ENCODE data around the gene RFX7.

The RFX7 gene

DNA sequence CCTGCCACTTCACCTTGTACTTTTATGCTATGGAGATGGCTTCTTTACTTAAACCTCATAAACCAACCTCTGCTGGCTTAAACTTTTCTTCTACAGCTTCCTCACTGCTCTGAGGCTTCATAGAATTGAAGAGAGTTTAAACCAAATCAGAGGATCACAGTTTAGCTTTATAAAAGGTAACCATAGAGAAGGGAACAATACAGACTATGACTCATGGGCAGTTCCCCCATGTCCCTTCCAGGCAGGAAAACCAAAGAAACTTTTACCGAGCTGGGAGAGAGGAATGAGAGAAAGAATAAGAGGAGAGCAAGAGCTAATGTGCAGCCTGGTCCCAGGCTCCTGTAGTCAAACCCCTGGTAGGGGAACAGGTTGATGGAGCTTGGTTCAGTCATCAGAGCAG lies 196.3 kb downstream of the RFX7 start:
- no peak for DNase-seq

DNA sequence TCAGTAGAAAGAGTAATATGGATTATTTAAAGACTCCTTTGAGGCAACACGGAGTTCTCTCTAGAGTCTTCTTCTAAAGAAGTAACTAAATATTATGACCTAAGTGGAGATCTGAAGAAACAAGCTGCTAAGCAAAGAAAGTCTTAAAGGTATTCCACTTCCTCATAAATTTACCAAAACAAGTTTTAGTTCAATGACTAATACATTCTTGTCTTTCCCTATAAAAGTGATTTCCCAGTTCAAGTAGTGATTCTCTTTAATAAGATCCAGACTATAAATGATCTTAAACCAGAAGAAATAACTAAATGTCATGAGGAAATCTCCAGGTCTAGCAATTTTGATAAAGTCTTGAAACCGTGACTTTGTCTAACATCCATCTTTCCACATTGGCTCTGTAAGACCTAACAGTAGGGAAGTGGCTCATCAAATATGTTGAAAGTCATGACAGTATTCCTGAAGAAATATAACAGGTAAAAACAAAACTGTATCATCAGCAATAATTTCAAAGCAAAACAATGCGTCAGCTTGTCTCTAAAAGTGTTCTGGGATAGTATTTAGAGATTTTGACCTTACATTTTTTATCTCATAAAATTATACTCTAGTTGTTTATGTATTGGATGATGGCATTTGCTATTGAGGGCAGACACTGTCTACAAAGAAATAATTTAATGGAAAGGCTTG lies 198.5 kb downstream of the RFX7 start:
- no peak for DNase-seq

DNA sequence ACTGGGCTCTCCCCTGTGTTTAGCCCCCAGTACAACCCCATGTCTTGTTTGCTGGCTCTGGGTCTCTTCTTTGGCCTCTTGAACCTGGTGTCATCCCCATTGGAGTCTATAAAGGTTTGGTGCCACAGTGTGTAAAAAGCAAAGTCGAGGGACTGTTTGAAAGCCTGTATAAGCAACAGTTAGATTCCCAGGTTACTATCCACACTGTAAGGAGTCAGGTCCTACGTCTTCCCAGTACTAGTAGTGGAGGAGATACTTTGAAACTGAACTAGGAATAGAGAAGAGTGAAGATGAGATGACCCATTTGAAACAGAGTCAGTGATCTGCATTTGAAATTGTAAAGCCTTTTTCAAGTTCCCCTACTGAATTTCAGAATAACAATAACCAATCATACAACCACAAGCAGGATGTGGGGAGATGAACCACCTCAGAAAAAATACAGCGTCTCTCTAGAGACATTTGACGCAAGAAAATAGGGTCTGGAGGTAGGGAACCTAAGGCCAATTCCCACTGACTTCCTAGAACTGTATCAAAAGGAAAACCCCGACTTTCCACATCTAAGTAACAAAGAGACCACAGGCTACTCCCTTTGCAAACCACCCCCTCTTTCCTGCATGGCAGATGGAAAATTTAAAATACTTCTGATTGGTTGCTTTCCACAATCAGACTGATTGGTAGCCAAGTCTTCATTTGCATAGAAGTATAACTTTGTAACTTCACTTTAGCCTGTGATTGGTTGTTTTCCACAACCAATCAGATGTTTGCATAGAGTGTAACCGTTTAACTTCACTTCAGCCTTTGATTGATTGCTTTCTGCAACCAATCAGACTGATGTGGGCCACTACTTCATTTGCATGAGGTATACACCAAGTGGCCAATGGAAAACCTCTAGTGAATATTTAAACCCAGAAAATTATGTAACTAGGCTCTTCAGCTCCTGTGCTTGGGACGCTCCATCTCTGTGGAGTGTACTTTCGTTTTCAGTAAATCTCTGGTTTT lies 200.4 kb downstream of the RFX7 start:
- DNase-seq, result no peak

DNA sequence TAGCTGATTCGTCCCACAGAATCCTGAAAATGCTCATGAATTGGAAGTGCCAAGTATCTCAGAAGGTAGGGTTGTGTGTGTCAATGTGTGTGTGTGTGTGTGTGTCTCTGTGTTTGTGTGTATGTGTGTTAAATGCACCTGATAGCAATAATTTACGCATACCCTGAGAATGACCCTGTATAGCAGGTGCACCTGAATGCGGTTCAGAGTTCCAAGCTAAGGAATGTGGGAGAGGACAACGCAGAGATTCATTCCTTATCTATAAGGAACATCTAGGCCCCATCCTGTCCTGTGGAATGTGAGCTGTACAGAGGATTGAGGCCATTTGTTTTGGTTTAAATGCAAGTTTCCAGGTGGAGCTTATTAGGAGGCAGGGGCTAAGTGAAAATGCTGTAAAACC lies 201.2 kb downstream of the RFX7 start:
- no peak for DNase-seq

DNA sequence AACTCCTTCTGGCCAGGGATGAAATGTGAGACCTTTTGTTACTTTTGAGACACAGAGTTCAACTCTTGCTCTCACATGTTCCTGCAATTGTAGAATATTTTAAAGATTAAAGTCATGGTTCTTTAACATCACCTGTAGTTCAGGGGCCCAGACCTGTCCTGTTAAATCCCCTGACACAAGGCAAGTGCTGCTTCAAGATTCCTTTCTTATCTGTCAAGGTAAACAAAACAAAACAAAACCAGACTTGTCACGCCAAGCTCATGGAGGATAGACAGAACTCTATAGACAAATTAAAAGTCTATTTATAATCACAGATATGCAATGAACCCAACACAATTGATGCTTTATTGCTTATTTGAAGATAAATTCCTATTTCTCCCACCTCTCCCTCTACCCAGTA lies 201.6 kb downstream of the RFX7 start:
- DNase-seq, result no peak

DNA sequence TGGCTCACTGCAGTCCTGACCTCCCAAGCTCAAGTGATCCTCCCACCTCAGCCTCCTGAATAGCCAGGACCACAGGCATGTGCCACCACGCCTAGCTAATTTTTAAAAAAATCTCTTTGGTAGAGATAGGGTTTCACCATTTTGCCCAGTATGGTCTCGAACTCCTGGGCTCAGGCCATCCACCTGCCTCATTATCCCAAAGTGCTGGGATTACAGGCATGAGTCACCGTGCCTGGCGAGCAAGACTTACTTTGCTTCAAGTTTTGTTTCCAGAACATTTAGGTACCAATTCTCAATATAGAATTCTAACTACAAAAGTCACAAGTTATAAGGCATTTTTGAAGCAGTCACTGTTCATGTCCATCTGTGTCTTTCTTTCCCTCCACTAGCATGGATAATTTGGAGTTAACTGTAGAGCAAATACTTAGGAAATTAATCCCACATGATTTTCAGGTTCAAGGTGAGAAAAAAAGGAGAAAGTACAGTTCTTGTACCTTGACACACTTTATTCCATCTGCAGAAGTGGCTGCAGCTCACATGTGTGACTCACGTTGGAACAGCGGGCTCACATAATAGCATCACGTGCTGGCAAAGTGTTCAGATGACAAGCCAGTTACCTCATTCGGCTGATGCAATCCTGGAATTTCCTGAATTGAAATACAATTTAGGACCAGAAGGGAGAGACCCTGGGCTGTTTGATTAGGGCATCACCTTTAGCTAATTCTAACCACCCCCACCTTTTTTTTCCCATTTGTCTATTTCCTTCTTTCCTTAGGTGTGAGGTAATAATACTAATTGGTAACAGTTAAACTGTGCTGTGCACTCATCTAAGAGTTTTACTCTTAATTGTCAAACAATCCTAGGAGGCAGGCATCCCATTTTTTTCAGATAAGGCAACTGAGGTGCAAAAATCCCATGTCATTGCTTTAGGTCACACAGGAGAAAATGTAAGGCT lies 203.3 kb downstream of the RFX7 start:
- DNase-seq, result peak in 5 of 58 donors; percentile 1 to 35 (median 4)

DNA sequence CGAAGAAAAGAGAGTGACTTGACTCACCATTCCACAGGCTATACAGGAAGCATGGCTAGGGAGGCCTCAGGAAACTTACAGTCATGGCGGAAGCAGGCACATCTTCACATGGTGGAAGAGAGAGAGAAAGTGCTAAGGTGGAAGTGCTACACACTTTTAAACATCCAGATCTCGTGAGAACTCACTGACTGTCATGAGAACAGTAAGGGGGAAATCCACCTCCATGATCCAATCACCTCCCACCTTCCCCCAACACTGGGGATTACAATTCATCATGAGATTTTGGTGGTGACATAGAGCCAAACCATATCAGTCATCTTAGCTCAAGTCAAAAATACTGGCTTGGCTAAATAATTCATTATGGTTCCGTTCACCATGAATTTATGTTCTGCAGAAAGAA lies 205.0 kb downstream of the RFX7 start:
- no peak for DNase-seq

DNA sequence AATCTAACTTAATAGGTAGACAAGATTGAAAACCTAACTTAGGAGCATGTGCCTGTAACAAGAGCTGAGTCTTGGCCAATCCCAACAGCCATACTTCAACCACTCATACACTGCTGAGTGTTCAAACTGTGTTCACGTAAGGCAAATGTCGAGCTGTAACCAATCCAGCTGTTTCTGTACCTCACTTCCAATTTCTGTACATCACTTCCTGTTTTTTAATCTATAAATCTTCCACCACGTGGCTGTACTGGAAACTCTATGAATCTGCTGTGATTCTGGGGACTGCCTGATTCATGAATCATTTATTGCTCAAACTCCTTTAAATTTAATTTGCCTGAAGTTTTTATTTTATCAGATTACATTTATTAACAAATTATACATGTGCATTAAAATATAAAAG lies 205.7 kb downstream of the RFX7 start:
- no peak for DNase-seq

Measured in anterior cingulate cortex (tissue), 58 donors.